ENCODE results near the gene NAB1.

The NAB1 gene

GRCh38 chr2:190718652-190719526 is 70.0 kb downstream of the NAB1 start:
- Histone ChIP-seq H3K4me3 (ENCODE audit: low read length) (no peak overlapping the region), H3K36me3 (ENCODE audit: control insufficient read depth, low read depth, low read length) (no peaks in the 10 kb centered on the region), H3K27me3 (ENCODE audit: control insufficient read depth, insufficient read depth, low read length) (no peaks in the 10 kb centered on the region), H3K9ac (ENCODE audit: low read length) (no peak overlapping the region), H3K9me3 (ENCODE audit: control insufficient read depth, low read depth, low read length) (no peaks in the 10 kb centered on the region), H3K4me1 (ENCODE audit: control insufficient read depth, low read depth, low read length) (no peaks in the 10 kb centered on the region), H3K27ac (ENCODE audit: low read length) (no peak overlapping the region)

DNA sequence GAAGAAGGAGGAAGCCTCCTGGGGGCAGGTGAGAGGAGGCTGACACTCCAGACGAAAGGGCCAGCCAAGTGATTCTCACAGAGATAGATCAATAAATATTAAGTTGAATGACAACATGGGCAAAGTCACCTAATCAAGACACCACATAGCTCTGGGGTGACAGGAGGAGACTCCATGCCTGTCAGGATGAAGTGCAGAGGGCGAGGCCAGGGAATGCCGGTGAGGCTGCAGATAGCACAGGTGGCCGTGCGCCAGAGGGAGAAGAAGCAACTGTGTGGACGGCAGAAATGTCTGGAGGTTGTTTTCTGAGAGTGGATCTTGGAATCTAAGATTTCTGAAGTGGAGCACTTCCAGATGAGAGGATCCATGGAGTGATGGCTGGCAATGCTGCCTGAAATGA is 71.4 kb downstream of the NAB1 start:
- Histone ChIP-seq H3K4me3 (ENCODE audit: low read length) (no peak overlapping the region), H3K9me3 (ENCODE audit: control insufficient read depth, low read depth, low read length) (no peaks in the 10 kb centered on the region), H3K4me1 (ENCODE audit: control insufficient read depth, low read depth, low read length) (no peaks in the 10 kb centered on the region), H3K27me3 (ENCODE audit: control insufficient read depth, insufficient read depth, low read length) (no peaks in the 10 kb centered on the region), H3K27ac (ENCODE audit: low read length) (no peak overlapping the region), H3K9ac (ENCODE audit: low read length) (no peak overlapping the region), H3K36me3 (ENCODE audit: control insufficient read depth, low read depth, low read length) (no peaks in the 10 kb centered on the region)

DNA sequence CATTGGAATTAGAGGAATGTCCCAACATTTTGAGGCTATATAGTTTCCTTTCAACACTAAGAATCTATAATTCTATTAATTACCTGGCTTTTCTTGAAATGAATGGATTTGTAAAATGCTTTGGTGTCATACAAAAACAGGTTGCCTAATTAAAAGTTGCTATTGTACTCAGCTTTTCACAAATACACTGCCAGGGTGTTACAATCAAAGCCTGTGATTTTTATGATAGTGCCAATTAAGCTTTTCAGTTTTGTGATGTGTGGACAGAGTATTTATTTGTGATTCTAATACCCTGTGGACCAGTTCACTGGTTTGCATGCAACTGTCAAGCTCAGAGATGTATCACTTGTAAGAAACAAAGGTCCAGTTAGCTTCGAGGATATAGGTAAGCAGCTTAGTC is 71.8 kb downstream of the NAB1 start:
- Histone ChIP-seq H3K9me3 (ENCODE audit: control insufficient read depth, low read depth, low read length) (no peaks in the 10 kb centered on the region), H3K36me3 (ENCODE audit: control insufficient read depth, low read depth, low read length) (no peaks in the 10 kb centered on the region), H3K9ac (ENCODE audit: low read length) (no peak overlapping the region), H3K27me3 (ENCODE audit: control insufficient read depth, insufficient read depth, low read length) (no peaks in the 10 kb centered on the region), H3K27ac (ENCODE audit: low read length) (no peak overlapping the region), H3K4me3 (ENCODE audit: low read length) (no peak overlapping the region), H3K4me1 (ENCODE audit: control insufficient read depth, low read depth, low read length) (no peaks in the 10 kb centered on the region)

DNA sequence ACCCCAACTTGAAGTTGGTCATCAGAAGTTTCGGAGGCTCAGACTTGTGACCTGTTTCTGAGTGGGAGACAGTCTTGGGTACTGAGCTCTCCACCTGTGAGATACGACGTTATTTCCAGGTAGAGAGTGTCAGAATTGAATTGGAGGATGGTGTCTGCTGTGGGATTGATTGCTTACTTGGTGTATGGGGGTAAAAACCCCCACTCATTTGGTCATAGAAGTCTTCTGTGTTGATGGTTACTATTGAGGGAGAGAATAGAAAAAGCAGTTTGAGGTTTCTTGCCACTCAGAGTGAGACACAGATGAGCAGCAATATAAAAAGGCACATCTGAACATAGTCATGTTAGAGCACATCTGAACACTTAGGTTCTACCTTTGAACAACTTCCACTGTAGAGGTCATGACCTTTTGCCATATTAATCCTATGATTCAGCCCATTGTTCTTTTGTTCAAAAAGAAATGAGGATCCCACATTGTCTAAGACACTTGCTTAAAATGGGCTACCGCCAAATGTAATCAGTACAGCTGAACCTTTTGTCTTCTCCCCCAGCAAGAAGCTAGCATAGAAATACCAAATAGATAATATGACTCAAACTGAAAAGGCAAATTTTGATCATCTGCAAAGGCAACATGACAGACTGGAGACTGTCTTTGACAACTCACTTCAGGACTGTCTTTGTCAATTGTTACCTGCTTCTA is 73.3 kb downstream of the NAB1 start:
- H3K27me3 ChIP-seq (ENCODE audit: control insufficient read depth, insufficient read depth, low read length), result no peaks in the 10 kb centered on the region
- H3K27ac ChIP-seq (ENCODE audit: low read length), result no peak overlapping the region
- H3K9ac ChIP-seq (ENCODE audit: low read length), result no peak overlapping the region
- H3K4me1 ChIP-seq (ENCODE audit: control insufficient read depth, low read depth, low read length), result no peaks in the 10 kb centered on the region
- H3K36me3 ChIP-seq (ENCODE audit: control insufficient read depth, low read depth, low read length), result no peaks in the 10 kb centered on the region
- H3K4me3 ChIP-seq (ENCODE audit: low read length), result no peak overlapping the region
- H3K9me3 ChIP-seq (ENCODE audit: control insufficient read depth, low read depth, low read length), result no peaks in the 10 kb centered on the region

- H3K36me3 ChIP-seq (ENCODE audit: control insufficient read depth, low read depth, low read length), result no peaks in the 10 kb centered on the region
- H3K27ac ChIP-seq (ENCODE audit: low read length), result no peak overlapping the region
- H3K4me3 ChIP-seq (ENCODE audit: low read length), result no peak overlapping the region
- no peaks in the 10 kb centered on the region for H3K9me3 ChIP-seq (ENCODE audit: control insufficient read depth, low read depth, low read length)
- H3K9ac ChIP-seq (ENCODE audit: low read length), result no peak overlapping the region
- H3K27me3 ChIP-seq (ENCODE audit: control insufficient read depth, insufficient read depth, low read length), result no peaks in the 10 kb centered on the region
- H3K4me1 ChIP-seq (ENCODE audit: control insufficient read depth, low read depth, low read length), result no peaks in the 10 kb centered on the region
Measured at GRCh38 chr2:190722835-190723234, 74.0 kb downstream of the NAB1 start.

DNA sequence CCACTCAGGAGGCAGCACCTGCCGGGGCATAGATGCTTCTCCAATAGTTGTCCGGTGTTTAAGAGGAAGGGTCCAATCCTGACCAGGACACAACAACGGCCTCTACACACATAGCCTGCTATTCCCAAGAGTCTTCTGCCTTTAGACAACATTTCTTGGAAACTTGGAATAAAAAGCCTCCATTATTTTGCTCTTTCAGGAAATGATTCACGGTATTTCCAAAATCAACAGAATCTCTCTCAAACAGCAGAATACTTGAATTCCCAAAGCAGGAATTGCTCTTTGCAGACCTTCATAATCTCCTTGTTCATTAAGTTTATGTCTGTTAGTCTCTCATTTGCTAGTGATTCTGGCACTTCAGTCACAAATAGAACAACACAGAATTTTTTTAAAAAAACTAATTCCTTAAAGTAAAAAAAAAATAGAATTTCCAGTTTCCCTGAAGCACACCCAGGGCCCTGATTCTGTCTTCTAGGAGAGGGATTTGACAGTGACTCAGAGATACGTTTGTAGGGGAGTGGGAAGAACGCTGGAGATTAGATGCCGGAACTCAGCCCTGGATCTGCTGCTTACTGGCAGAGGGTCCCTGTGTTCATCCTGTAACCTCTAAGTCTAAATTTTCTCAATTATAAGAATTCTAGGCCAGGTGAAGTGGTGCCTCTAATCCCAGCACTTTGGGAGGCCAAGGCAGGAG is 74.7 kb downstream of the NAB1 start:
- no peaks in the 10 kb centered on the region for H3K36me3 ChIP-seq (ENCODE audit: control insufficient read depth, low read depth, low read length)
- H3K4me3 ChIP-seq (ENCODE audit: low read length), result no peak overlapping the region
- no peak overlapping the region for H3K9ac ChIP-seq (ENCODE audit: low read length)
- H3K27ac ChIP-seq (ENCODE audit: low read length), result no peak overlapping the region
- H3K27me3 ChIP-seq (ENCODE audit: control insufficient read depth, insufficient read depth, low read length), result no peaks in the 10 kb centered on the region
- H3K4me1 ChIP-seq (ENCODE audit: control insufficient read depth, low read depth, low read length), result no peaks in the 10 kb centered on the region
- no peaks in the 10 kb centered on the region for H3K9me3 ChIP-seq (ENCODE audit: control insufficient read depth, low read depth, low read length)

DNA sequence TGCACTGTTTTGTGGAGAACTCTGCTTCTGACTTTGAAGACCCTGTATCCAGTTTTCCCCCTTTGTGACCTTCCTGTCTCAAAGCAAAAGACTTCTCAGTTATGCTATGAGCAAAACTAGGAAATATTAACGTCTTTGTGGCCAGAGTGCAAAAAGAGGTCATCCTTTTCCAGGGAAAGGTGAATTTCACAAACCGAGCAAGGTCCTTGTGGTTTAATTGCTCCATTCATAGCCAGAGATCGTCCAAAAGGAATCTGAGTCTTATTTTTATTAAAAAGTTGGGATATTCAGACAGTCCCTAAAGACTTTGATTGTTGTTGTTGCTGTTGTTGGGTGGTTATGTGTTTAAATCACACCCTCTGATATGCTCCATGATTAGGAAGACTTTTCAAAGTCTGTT is 77.4 kb downstream of the NAB1 start:
- no peaks in the 10 kb centered on the region for H3K36me3 ChIP-seq (ENCODE audit: control insufficient read depth, low read depth, low read length)
- no peak overlapping the region for H3K27ac ChIP-seq (ENCODE audit: low read length)
- H3K4me3 ChIP-seq (ENCODE audit: low read length), result no peak overlapping the region
- no peaks in the 10 kb centered on the region for H3K27me3 ChIP-seq (ENCODE audit: control insufficient read depth, insufficient read depth, low read length)
- no peak overlapping the region for H3K9ac ChIP-seq (ENCODE audit: low read length)
- no peaks in the 10 kb centered on the region for H3K4me1 ChIP-seq (ENCODE audit: control insufficient read depth, low read depth, low read length)
- no peaks in the 10 kb centered on the region for H3K9me3 ChIP-seq (ENCODE audit: control insufficient read depth, low read depth, low read length)

DNA sequence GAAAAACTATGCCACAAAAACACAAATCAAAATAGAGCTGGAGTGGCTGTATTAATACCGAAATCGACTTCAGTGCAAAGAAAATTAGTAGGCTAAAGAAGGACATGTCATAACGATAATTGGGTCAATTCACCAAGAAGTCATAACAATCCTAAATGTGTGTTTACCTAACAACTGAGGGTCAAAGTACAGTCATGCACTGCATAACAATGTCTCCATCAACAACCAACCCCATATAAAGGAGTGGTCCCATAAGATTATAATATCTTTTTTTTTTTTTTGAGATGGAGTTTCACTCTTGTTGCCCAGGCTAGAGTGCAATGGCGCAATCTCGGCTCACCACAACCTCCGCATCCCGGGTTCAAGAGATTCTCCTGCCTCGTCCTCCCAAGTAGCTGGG is 87.5 kb downstream of the NAB1 start:
- Histone ChIP-seq H3K9me3 (ENCODE audit: control insufficient read depth, low read depth, low read length) (no peaks in the 10 kb centered on the region), H3K27ac (ENCODE audit: low read length) (no peak overlapping the region), H3K4me3 (ENCODE audit: low read length) (no peak overlapping the region), H3K9ac (ENCODE audit: low read length) (no peak overlapping the region), H3K4me1 (ENCODE audit: control insufficient read depth, low read depth, low read length) (no peaks in the 10 kb centered on the region), H3K27me3 (ENCODE audit: control insufficient read depth, insufficient read depth, low read length) (no peaks in the 10 kb centered on the region), H3K36me3 (ENCODE audit: control insufficient read depth, low read depth, low read length) (no peaks in the 10 kb centered on the region)

DNA sequence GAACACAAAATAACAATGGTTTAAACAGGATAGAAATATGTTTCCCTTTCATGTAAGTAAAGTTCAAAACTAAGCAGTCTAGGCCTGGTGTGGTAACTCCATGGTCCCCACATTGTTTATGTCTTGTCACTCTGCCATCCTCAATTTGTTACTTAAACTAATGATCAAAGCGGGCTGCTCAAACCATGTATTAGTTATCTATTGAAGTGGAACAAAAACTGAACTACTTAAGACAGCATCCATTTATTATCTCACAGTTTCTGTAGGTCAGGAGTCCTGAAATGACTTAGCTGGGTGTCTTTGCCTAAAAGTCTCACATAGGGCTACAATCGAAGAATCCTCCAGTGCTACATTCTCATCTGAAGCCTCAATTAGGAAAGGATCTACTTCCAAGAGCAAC is 91.6 kb downstream of the NAB1 start:
- Histone ChIP-seq H3K4me3 (ENCODE audit: low read length) (no peak overlapping the region), H3K9ac (ENCODE audit: low read length) (no peak overlapping the region), H3K27ac (ENCODE audit: low read length) (no peak overlapping the region), H3K4me1 (ENCODE audit: control insufficient read depth, low read depth, low read length) (no peaks in the 10 kb centered on the region), H3K36me3 (ENCODE audit: control insufficient read depth, low read depth, low read length) (no peaks in the 10 kb centered on the region), H3K9me3 (ENCODE audit: control insufficient read depth, low read depth, low read length) (no peaks in the 10 kb centered on the region), H3K27me3 (ENCODE audit: control insufficient read depth, insufficient read depth, low read length) (no peaks in the 10 kb centered on the region)
